DND-41 (cell line): ENCODE measurements around the gene MFSD12.

Source experiments
- CTCF ChIP-seq: IDR thresholded peaks from 2 replicates; pipeline ENCODE4 v1.5.1; 2012; ENCODE audit warnings: borderline replicate concordance, low read length, moderate library complexity, mild to moderate bottlenecking; ENCODE audit not compliant: poor library complexity, severe bottlenecking; ENCODE audit errors: extremely low read depth
- EZH2 ChIP-seq: IDR thresholded peaks from 3 replicates; pipeline ENCODE4 v1.6.1; 2012; ENCODE audit warnings: borderline replicate concordance, low read depth, mild to moderate bottlenecking, moderate library complexity, low read length, inconsistent platforms; ENCODE audit not compliant: severe bottlenecking

GRCh38 chr19:3545669-3546034 lies 11.7 kb downstream of the MFSD12 start:
- no peak for TF ChIP-seq CTCF
- TF ChIP-seq EZH2: no peak
